ENCODE measurements around the gene NIT1.

DNA sequence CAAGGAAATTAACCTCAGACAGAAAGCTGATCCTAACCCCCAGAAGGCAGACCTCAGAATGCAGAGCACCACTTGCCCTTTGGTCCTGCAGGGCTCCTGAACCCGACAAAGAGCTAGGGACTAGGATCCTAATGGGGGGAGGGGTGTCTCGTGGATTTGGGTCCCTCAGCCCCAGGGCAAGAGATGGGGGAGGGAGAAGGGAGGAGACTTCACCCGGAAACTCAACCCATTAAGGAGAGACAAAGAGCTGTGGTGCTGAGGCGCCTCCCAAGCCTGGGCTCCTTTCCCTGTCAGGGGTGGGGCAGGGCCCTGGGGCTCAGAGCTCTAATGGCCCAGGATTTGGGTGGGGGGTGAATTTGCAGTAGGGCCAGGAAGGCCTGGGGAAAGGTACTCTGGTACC lies 31.4 kb upstream of the NIT1 start:
- TF ChIP-seq EZH2 (IDR thresholded peaks at IDR 0.05; ENCODE audit: borderline replicate concordance), result no peak
- TF ChIP-seq CTCF (IDR thresholded peaks at IDR 0.05; ENCODE audit: poor library complexity), result no peak
- no peak for TF ChIP-seq EZH2phosphoT487 (IDR thresholded peaks at IDR 0.05; ENCODE audit: low read depth, severe bottlenecking, unreplicated experiment)
